Stomach (tissue), 9 donors: ENCODE results near the gene TMEM79. TPM values are rescaled to one million over a fixed set of nuclear protein-coding genes. Genes with fewer than 3 reads are reported as not detected.

Source experiments
- DNase-seq, 2 donors: peaks; one replicate each; pipeline versions ENCODE4 v3.0.0 to v3.0.0-alpha.2; 2013 to 2019
- H3K27ac ChIP-seq, 5 donors: fragments of 200-600 bp in 4 of 5; sonication (generic) in 4 of 5; one replicate each; pipeline ENCODE4 v1.5.1; 2013 to 2019; ENCODE audit warnings: mild to moderate bottlenecking in 1 of 5, moderate library complexity in 1 of 5
- H3K27me3 ChIP-seq, 3 donors: fragments of 200-600 bp; sonication (generic); one replicate each; pipeline ENCODE4 v1.5.1; 2017 to 2019; ENCODE audit warnings: mixed run types in 1 of 3
- H3K36me3 ChIP-seq, 4 donors: fragments of 200-600 bp; sonication (generic); 1 replicate in 3 of 4; 2 replicates in 1 of 4; pipeline ENCODE4 v1.5.1; 2016 to 2019
- H3K4me1 ChIP-seq, 4 donors: fragments of 200-600 bp; sonication (generic); one replicate each; pipeline ENCODE4 v1.5.1; 2016 to 2019
- H3K4me3 ChIP-seq, 4 donors: fragments of 200-600 bp; sonication (generic) in 3 of 4; one replicate each; pipeline ENCODE4 v1.5.1; 2016 to 2019; ENCODE audit warnings: mild to moderate bottlenecking in 1 of 4
- H3K9me3 ChIP-seq, 4 donors: fragments of 200-600 bp; sonication (generic); one replicate each; pipeline ENCODE4 v1.5.1; 2016 to 2019
- EP300 ChIP-seq: sonication (generic); formaldehyde crosslinking; IDR thresholded peaks from one replicate; pipeline ENCODE4 v1.6.1; 2017; ENCODE audit warnings: antibody characterized with exemption
- POLR2A ChIP-seq, 4 donors: fragments of 450-650 bp; IDR thresholded peaks; one replicate each; pipeline ENCODE4 v1.6.1; 2016; ENCODE audit warnings: antibody characterized with exemption in 4 of 4, control low read depth in 2 of 4, mild to moderate bottlenecking in 1 of 4, moderate library complexity in 1 of 4
- POLR2AphosphoS5 ChIP-seq, 3 donors: sonication (generic); formaldehyde crosslinking; IDR thresholded peaks; one replicate each; pipeline ENCODE4 v1.6.1; 2016; ENCODE audit warnings: antibody characterized with exemption in 3 of 3
- WGBS, 5 donors: extraction: QIAGEN DNeasy Blood & Tissue Kit in 3 of 5; methylation state at CpG; one replicate each; pipeline versions ENCODE4 v1.1.5 to v1.1.7; 2013 to 2018; 5-methylcytosine and 5-hydroxymethylcytosine counted together
- intact Hi-C: fragments of 100-400 bp; cut with DNase I; formaldehyde crosslinking; loops from one replicate; pipeline ENCODE4 v1.15.1; 2023; ENCODE audit warnings: low total_unique reads
- polyA plus RNA-seq, 3 donors: library from polyadenylated mRNA; stranded (reverse); fragments of 200-250 nt; gene quantifications; one replicate each; pipeline ENCODE4 v1.2.3, GENCODE V29; 2013
- total RNA-seq, 5 donors: library from RNA; depleted of rRNA; stranded (reverse); fragments of >200 nt; gene quantifications; one replicate each; pipeline versions ENCODE4 v1.1.0 to v1.2.3, GENCODE V29; 2014 to 2016
- TF ChIP-seq, protein P1 (sequence below), 7 experiments: fragments of 450-650 bp in 4 of 7; fragments of 200-600 bp in 3 of 7; sonication (generic) in 3 of 7; IDR thresholded peaks; one replicate each; pipeline ENCODE4 v1.5.1; 2016 to 2019; ENCODE audit warnings: antibody characterized with exemption in 7 of 7, control low read depth in 2 of 7, mild to moderate bottlenecking in 1 of 7
- donor health status: healthy with polysubstance abuse.
- donor health status: Bipolar disorder and iron deficiency.
- donor health status: healthy.

The TMEM79 gene
- total and polyA plus RNA-seq, 8 donors, result 1.1 to 24.9 (median 2.9) TPM; not detected in 1

- intact Hi-C loops, result no loop called here
- H3K9me3 ChIP-seq, result no peaks in the 10 kb centered on the region
- peaks cover 10 to 42% (median 34%) of the 10 kb centered on the region in 4 donors for H3K36me3 ChIP-seq
- H3K27ac ChIP-seq, result no peak overlapping the region
- 2 to 9% (median 4%) methylated on average over 32 to 69 of the region's 69 CpGs for WGBS, 5 donors
- TF ChIP-seq POLR2AphosphoS5 (IDR thresholded peaks at IDR 0.05), result no peak
- no peak for TF ChIP-seq POLR2A (IDR thresholded peaks at IDR 0.05)
- TF ChIP-seq, protein P1, sequence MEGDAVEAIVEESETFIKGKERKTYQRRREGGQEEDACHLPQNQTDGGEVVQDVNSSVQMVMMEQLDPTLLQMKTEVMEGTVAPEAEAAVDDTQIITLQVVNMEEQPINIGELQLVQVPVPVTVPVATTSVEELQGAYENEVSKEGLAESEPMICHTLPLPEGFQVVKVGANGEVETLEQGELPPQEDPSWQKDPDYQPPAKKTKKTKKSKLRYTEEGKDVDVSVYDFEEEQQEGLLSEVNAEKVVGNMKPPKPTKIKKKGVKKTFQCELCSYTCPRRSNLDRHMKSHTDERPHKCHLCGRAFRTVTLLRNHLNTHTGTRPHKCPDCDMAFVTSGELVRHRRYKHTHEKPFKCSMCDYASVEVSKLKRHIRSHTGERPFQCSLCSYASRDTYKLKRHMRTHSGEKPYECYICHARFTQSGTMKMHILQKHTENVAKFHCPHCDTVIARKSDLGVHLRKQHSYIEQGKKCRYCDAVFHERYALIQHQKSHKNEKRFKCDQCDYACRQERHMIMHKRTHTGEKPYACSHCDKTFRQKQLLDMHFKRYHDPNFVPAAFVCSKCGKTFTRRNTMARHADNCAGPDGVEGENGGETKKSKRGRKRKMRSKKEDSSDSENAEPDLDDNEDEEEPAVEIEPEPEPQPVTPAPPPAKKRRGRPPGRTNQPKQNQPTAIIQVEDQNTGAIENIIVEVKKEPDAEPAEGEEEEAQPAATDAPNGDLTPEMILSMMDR (IDR thresholded peaks at IDR 0.05), result no peak
- no peak for TF ChIP-seq EP300
- peak; percentile 42 to 80 for DNase-seq
- H3K4me3 ChIP-seq, result peak overlapping the region; percentile 32 to 54 (median 35)
- H3K27me3 ChIP-seq, result peaks cover 0 to 31% (median 9%) of the 10 kb centered on the region in 3 donors
- peaks cover 24 to 37% (median 34%) of the 10 kb centered on the region in 4 donors for H3K4me1 ChIP-seq
Observed at GRCh38 chr1:156245451-156246232, 38.5 kb upstream of the TMEM79 start.

- 53 to 65% (median 56%) methylated on average over 10 of the region's 10 CpGs for WGBS, 5 donors
Observed at GRCh38 chr1:156246241-156246780, 37.8 kb upstream of the TMEM79 start.

DNA sequence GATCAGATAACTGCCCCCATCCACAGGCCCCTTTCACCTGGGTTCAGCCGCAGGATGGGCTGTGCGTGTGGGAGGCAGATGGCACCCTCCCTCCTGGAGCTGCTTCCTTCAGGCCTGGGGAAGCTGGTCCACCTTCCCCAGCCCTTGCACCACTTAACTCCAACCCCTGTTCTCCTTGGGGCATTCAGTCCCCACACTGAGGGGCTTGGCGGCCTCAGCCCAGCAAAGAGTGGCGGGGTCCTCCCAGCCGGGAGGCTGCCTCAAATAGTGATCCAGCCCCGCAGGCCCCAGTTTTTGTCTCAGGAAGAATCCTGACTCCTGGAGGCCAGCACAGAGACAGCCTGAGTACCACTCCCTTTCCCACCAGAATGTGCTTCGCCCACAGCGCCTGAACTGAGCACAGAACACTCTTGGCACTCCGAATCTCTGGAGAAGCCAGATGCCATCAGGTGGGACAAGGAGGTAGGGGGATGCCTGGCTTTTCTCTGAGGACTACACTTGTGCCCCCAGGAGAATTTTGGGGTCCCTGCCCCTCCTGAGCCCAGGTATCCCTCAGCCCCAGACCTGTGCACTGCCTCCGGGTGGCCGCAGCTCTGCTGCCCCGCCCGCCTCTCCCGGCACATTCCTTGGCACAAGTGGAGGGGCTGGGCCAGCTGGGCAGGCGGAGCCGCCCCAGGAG is 37.2 kb upstream of the TMEM79 start:
- Histone ChIP-seq H3K9me3 (no peaks in the 10 kb centered on the region), H3K36me3 (peaks cover 23 to 42% (median 34%) of the 10 kb centered on the region in 4 donors), H3K27ac (no peak overlapping the region), H3K4me3 (no peak overlapping the region), H3K4me1 (peaks cover 24 to 37% (median 34%) of the 10 kb centered on the region in 4 donors), H3K27me3 (peaks cover 0 to 31% (median 9%) of the 10 kb centered on the region in 3 donors)
- 44 to 62% (median 47%) methylated on average over 15 to 16 of the region's 16 CpGs for WGBS, 5 donors
- intact Hi-C loops, result no loop called here
- peak; percentile 36 to 49 for DNase-seq
- TF ChIP-seq, protein P1 (IDR thresholded peaks at IDR 0.05), result no peak
- TF ChIP-seq POLR2A (IDR thresholded peaks at IDR 0.05), result no peak
- no peak for TF ChIP-seq EP300
- TF ChIP-seq POLR2AphosphoS5 (IDR thresholded peaks at IDR 0.05), result no peak

More at GRCh38 chr1:156246241-156246780, 37.8 kb upstream of the TMEM79 start:
- peak overlapping the region in 3 of 4 donors; percentile 34 to 54 (median 36) for H3K4me3 ChIP-seq
- H3K4me1 ChIP-seq, result peaks cover 24 to 37% (median 34%) of the 10 kb centered on the region in 4 donors
- peaks cover 17 to 42% (median 34%) of the 10 kb centered on the region in 4 donors for H3K36me3 ChIP-seq
- H3K27ac ChIP-seq, result no peak overlapping the region
- peaks cover 0 to 31% (median 9%) of the 10 kb centered on the region in 3 donors for H3K27me3 ChIP-seq
- intact Hi-C loops, result no loop called here
- H3K9me3 ChIP-seq, result no peaks in the 10 kb centered on the region
- no peak for TF ChIP-seq POLR2A (IDR thresholded peaks at IDR 0.05)
- TF ChIP-seq POLR2AphosphoS5 (IDR thresholded peaks at IDR 0.05), result no peak
- no peak for TF ChIP-seq EP300
- TF ChIP-seq, protein P1 (IDR thresholded peaks at IDR 0.05), result no peak
- DNase-seq, result peak in 1 of 2 donors; percentile 23
